Thyroid gland (tissue), 4 donors: Measurements from ENCODE around the gene PITX3. TPM values are rescaled to one million over a fixed set of nuclear protein-coding genes. Genes with fewer than 3 reads are reported as not detected.

ENCODE experiments used
- DNase-seq, 2 donors: peaks; one replicate each; pipeline ENCODE4 v3.0.0-alpha.2; 2019
- H3K27ac ChIP-seq, 3 donors: fragments of 200-600 bp; sonication (generic); 1 replicate in 2 of 3; 2 replicates in 1 of 3; pipeline ENCODE4 v1.5.1; 2016 to 2019; ENCODE audit warnings: mild to moderate bottlenecking in 1 of 3, moderate library complexity in 1 of 3
- H3K27me3 ChIP-seq: fragments of 200-600 bp; sonication (generic); one replicate; pipeline ENCODE4 v1.5.1; 2019
- H3K36me3 ChIP-seq, 2 donors: fragments of 200-600 bp; sonication (generic); one replicate each; pipeline ENCODE4 v1.5.1; 2016 to 2019
- H3K4me1 ChIP-seq, 2 donors: fragments of 200-600 bp; sonication (generic); one replicate each; pipeline ENCODE4 v1.5.1; 2017 to 2019
- H3K4me3 ChIP-seq, 3 donors: fragments of 200-600 bp; sonication (generic); replicated peaks in 1 of 3; 1 replicate in 2 of 3; 2 replicates in 1 of 3; pipeline ENCODE4 v1.5.1; 2016; ENCODE audit warnings: mild to moderate bottlenecking in 1 of 3
- H3K9me3 ChIP-seq: fragments of 200-600 bp; sonication (generic); one replicate; pipeline ENCODE4 v1.5.1; 2017
- CTCF ChIP-seq, 6 experiments: fragments of 200-600 bp in 3 of 6; fragments of 450-650 bp in 3 of 6; sonication (generic) in 3 of 6; IDR thresholded peaks; one replicate each; pipeline ENCODE4 v1.5.1; 2016 to 2019; ENCODE audit warnings: antibody characterized with exemption in 6 of 6, mild to moderate bottlenecking in 2 of 6, inconsistent platforms in 1 of 6, moderate library complexity in 1 of 6
- POLR2A ChIP-seq, 2 donors: fragments of 450-650 bp; IDR thresholded peaks; one replicate each; pipeline ENCODE4 v1.6.1; 2017; ENCODE audit warnings: antibody characterized with exemption in 2 of 2, mild to moderate bottlenecking in 2 of 2, moderate library complexity in 1 of 2
- WGBS, 2 donors: methylation state at CpG; one replicate each; pipeline ENCODE4 v1.1.5; 2017; 5-methylcytosine and 5-hydroxymethylcytosine counted together
- intact Hi-C: fragments of 100-400 bp; cut with DNase I; formaldehyde crosslinking; loops from one replicate; pipeline ENCODE4 v1.15.1; 2023
- total RNA-seq, 4 donors: library from RNA; depleted of rRNA; stranded (reverse); fragments of >200 nt; gene quantifications; one replicate each; pipeline ENCODE4 v1.2.3, GENCODE V29; 2016

Gene PITX3
- total RNA-seq, 4 donors from 2014 or later, result 0.45 TPM; not detected in 3

GRCh38 chr10:102281102-102281487, 39.8 kb upstream of the PITX3 start:
- TF ChIP-seq CTCF (IDR thresholded peaks at IDR 0.05) (no peak), POLR2A (IDR thresholded peaks at IDR 0.05) (no peak)
- peaks cover 29 to 39% of the 10 kb centered on the region in 2 donors for H3K4me1 ChIP-seq
- no peaks in the 10 kb centered on the region for H3K9me3 ChIP-seq
- DNase-seq, result no peak
- intact Hi-C loops, result no loop called here
- no peaks in the 10 kb centered on the region for H3K36me3 ChIP-seq
- H3K27ac ChIP-seq, result peak overlapping the region; percentile 67 to 86 (median 82)
- H3K4me3 ChIP-seq, result no peak overlapping the region
- no peaks in the 10 kb centered on the region for H3K27me3 ChIP-seq
- 49 to 53% methylated on average over 3 of the region's 3 CpGs for WGBS, 2 donors

- Histone ChIP-seq H3K27me3 (no peaks in the 10 kb centered on the region), H3K36me3 (no peaks in the 10 kb centered on the region), H3K4me1 (peaks cover 29 to 43% of the 10 kb centered on the region in 2 donors), H3K4me3 (no peak overlapping the region), H3K9me3 (no peaks in the 10 kb centered on the region), H3K27ac (peak overlapping the region; percentile 67 to 86 (median 82))
- TF ChIP-seq POLR2A (IDR thresholded peaks at IDR 0.05), result no peak
- no peak for TF ChIP-seq CTCF (IDR thresholded peaks at IDR 0.05)
- 1 to 18% methylated on average over 3 of the region's 3 CpGs for WGBS, 2 donors
- DNase-seq, result no peak
- intact Hi-C loops, result no loop called here
Observed at GRCh38 chr10:102280397-102281101, 39.2 kb upstream of the PITX3 start.

- no peaks in the 10 kb centered on the region for H3K27me3 ChIP-seq
- TF ChIP-seq CTCF (IDR thresholded peaks at IDR 0.05), result no peak
- no peak for TF ChIP-seq POLR2A (IDR thresholded peaks at IDR 0.05)
- no peak overlapping the region for H3K4me3 ChIP-seq
- no peak for DNase-seq
- H3K4me1 ChIP-seq, result peaks cover 40 to 57% of the 10 kb centered on the region in 2 donors
- peak overlapping the region; percentile 67 to 86 (median 82) for H3K27ac ChIP-seq
- H3K9me3 ChIP-seq, result no peaks in the 10 kb centered on the region
- intact Hi-C loops, result no loop called here
- no peaks in the 10 kb centered on the region for H3K36me3 ChIP-seq
Observed at GRCh38 chr10:102279104-102279503, 37.8 kb upstream of the PITX3 start.

GRCh38 chr10:102275343-102275742, 34.0 kb upstream of the PITX3 start:
- no peak overlapping the region for H3K4me3 ChIP-seq
- intact Hi-C loops, result no loop called here
- H3K27ac ChIP-seq, result peak overlapping the region in 2 of 3 donors; percentile 51 to 62
- no peak for TF ChIP-seq POLR2A (IDR thresholded peaks at IDR 0.05)
- no peak for TF ChIP-seq CTCF (IDR thresholded peaks at IDR 0.05)
- H3K9me3 ChIP-seq, result no peaks in the 10 kb centered on the region
- 95% methylated on average over 2 of the region's 2 CpGs for WGBS, 2 donors
- no peak for DNase-seq
- no peaks in the 10 kb centered on the region for H3K27me3 ChIP-seq
- H3K4me1 ChIP-seq, result peaks cover 46 to 58% of the 10 kb centered on the region in 2 donors
- H3K36me3 ChIP-seq, result no peaks in the 10 kb centered on the region

- Histone ChIP-seq H3K4me3 (no peak overlapping the region), H3K36me3 (no peaks in the 10 kb centered on the region), H3K27me3 (no peaks in the 10 kb centered on the region), H3K4me1 (peaks cover 37 to 54% of the 10 kb centered on the region in 2 donors), H3K27ac (peak overlapping the region; percentile 2 to 62 (median 51)), H3K9me3 (no peaks in the 10 kb centered on the region)
- 30 to 33% methylated on average over 1 of the region's 1 CpG for WGBS, 2 donors
- intact Hi-C loops, result no loop called here
- peak; percentile 55 to 56 for DNase-seq
- TF ChIP-seq CTCF (IDR thresholded peaks at IDR 0.05) (no peak), POLR2A (IDR thresholded peaks at IDR 0.05) (no peak)
Observed at GRCh38 chr10:102274062-102274461, 32.8 kb upstream of the PITX3 start.
